Vagina (tissue), 2 donors: ENCODE data around the gene MTNR1B. TPM values are rescaled to one million over a fixed set of nuclear protein-coding genes. Genes with fewer than 3 reads are reported as not detected.

Experiments used
- DNase-seq, 2 donors: peaks; one replicate each; pipeline ENCODE4 v3.0.0-alpha.2; 2017; ENCODE audit errors: extremely low spot score in 2 of 2
- H3K27ac ChIP-seq: fragments of 200-600 bp; sonication (generic); one replicate; pipeline ENCODE4 v1.5.1; 2019
- H3K27me3 ChIP-seq: fragments of 200-600 bp; sonication (generic); one replicate; pipeline ENCODE4 v1.5.1; 2019
- H3K36me3 ChIP-seq, 2 donors: fragments of 200-600 bp; sonication (generic); one replicate each; pipeline ENCODE4 v1.5.1; 2017 to 2019
- H3K4me1 ChIP-seq: fragments of 200-600 bp; sonication (generic); one replicate; pipeline ENCODE4 v1.5.1; 2019
- H3K4me3 ChIP-seq, 2 donors: fragments of 200-600 bp; sonication (generic); 1 replicate in 1 of 2; 2 replicates in 1 of 2; pipeline ENCODE4 v1.5.1; 2016 to 2019
- H3K9me3 ChIP-seq: fragments of 200-600 bp; sonication (generic); one replicate; pipeline ENCODE4 v1.5.1; 2019
- CTCF ChIP-seq, 3 experiments: fragments of 450-650 bp in 2 of 3; fragments of 200-600 bp in 1 of 3; sonication (generic) in 1 of 3; IDR thresholded peaks; one replicate each; pipeline ENCODE4 v1.5.1; 2017 to 2019; ENCODE audit warnings: antibody characterized with exemption in 3 of 3, mild to moderate bottlenecking in 2 of 3, moderate library complexity in 2 of 3
- POLR2A ChIP-seq, 2 donors: fragments of 450-650 bp; IDR thresholded peaks; one replicate each; pipeline ENCODE4 v1.6.1; 2017; ENCODE audit warnings: antibody characterized with exemption in 2 of 2, mild to moderate bottlenecking in 2 of 2, moderate library complexity in 2 of 2
- POLR2AphosphoS5 ChIP-seq, 2 donors: sonication (generic); formaldehyde crosslinking; IDR thresholded peaks; one replicate each; pipeline ENCODE4 v1.9.0; 2017; ENCODE audit warnings: antibody characterized with exemption in 2 of 2, mild to moderate bottlenecking in 2 of 2, low read depth in 1 of 2; ENCODE audit not compliant: insufficient read depth in 1 of 2
- intact Hi-C: fragments of 100-400 bp; cut with DNase I; formaldehyde crosslinking; loops from one replicate; pipeline ENCODE4 v1.15.1; 2023
- total RNA-seq: library from RNA; depleted of rRNA; stranded (reverse); fragments of >200 nt; gene quantifications from one replicate; pipeline ENCODE4 v1.2.3, GENCODE V29; 2016

Gene MTNR1B
- total RNA-seq = not detected

- no peak for TF ChIP-seq POLR2AphosphoS5 (IDR thresholded peaks at IDR 0.05; ENCODE audit: insufficient read depth in 1 of 2, low read depth in 1 of 2)
- TF ChIP-seq CTCF (IDR thresholded peaks at IDR 0.05) = no peak
- TF ChIP-seq POLR2A (IDR thresholded peaks at IDR 0.05) = no peak
- H3K27me3 ChIP-seq = peaks cover 6% of the 10 kb centered on the region
- DNase-seq = no peak
- intact Hi-C loops = no loop called here
- no peaks in the 10 kb centered on the region for H3K4me1 ChIP-seq
- no peak within 1 kb of the TSS for H3K4me3 ChIP-seq
- no peak within 1 kb of the TSS for H3K27ac ChIP-seq
- no peaks in the 10 kb centered on the region for H3K36me3 ChIP-seq
- H3K9me3 ChIP-seq = no peaks in the 10 kb centered on the region
Measured at GRCh38 chr11:92969634-92970347, at the start of gene MTNR1B. TSS of gene MTNR1B (plus strand) at chr11:92969651. CDS start at chr11:92969726, 75 bp downstream.

GRCh38 chr11:92920331-92920730 lies 49.1 kb upstream of the MTNR1B start:
- DNase-seq = no peak
- no peaks in the 10 kb centered on the region for H3K36me3 ChIP-seq
- no peak overlapping the region for H3K4me3 ChIP-seq
- no peaks in the 10 kb centered on the region for H3K9me3 ChIP-seq
- TF ChIP-seq POLR2AphosphoS5 (IDR thresholded peaks at IDR 0.05; ENCODE audit: insufficient read depth in 1 of 2, low read depth in 1 of 2) (no peak), POLR2A (IDR thresholded peaks at IDR 0.05) (no peak), CTCF (IDR thresholded peaks at IDR 0.05) (no peak)
- intact Hi-C loops = no loop called here
- H3K4me1 ChIP-seq = no peaks in the 10 kb centered on the region
- H3K27me3 ChIP-seq = no peaks in the 10 kb centered on the region
- no peak overlapping the region for H3K27ac ChIP-seq

GRCh38 chr11:92922731-92923130 lies 46.7 kb upstream of the MTNR1B start:
- no peaks in the 10 kb centered on the region for H3K9me3 ChIP-seq
- H3K4me1 ChIP-seq = no peaks in the 10 kb centered on the region
- intact Hi-C loops = no loop called here
- H3K27me3 ChIP-seq = no peaks in the 10 kb centered on the region
- no peak overlapping the region for H3K4me3 ChIP-seq
- DNase-seq = no peak
- H3K36me3 ChIP-seq = no peaks in the 10 kb centered on the region
- H3K27ac ChIP-seq = no peak overlapping the region
- TF ChIP-seq CTCF (IDR thresholded peaks at IDR 0.05) (no peak), POLR2AphosphoS5 (IDR thresholded peaks at IDR 0.05; ENCODE audit: insufficient read depth in 1 of 2, low read depth in 1 of 2) (no peak), POLR2A (IDR thresholded peaks at IDR 0.05) (no peak)

- H3K36me3 ChIP-seq = no peaks in the 10 kb centered on the region
- no peak overlapping the region for H3K4me3 ChIP-seq
- H3K4me1 ChIP-seq = no peaks in the 10 kb centered on the region
- no peak overlapping the region for H3K27ac ChIP-seq
- no peaks in the 10 kb centered on the region for H3K9me3 ChIP-seq
- no peak for TF ChIP-seq CTCF (IDR thresholded peaks at IDR 0.05)
- TF ChIP-seq POLR2AphosphoS5 (IDR thresholded peaks at IDR 0.05; ENCODE audit: insufficient read depth in 1 of 2, low read depth in 1 of 2) = no peak
- no peak for TF ChIP-seq POLR2A (IDR thresholded peaks at IDR 0.05)
- H3K27me3 ChIP-seq = no peaks in the 10 kb centered on the region
- DNase-seq = no peak
- intact Hi-C loops = no loop called here
Measured at GRCh38 chr11:92929246-92929645, 40.2 kb upstream of the MTNR1B start.

- no peak overlapping the region for H3K27ac ChIP-seq
- DNase-seq = no peak
- no peaks in the 10 kb centered on the region for H3K4me1 ChIP-seq
- no peaks in the 10 kb centered on the region for H3K36me3 ChIP-seq
- intact Hi-C loops = no loop called here
- H3K4me3 ChIP-seq = no peak overlapping the region
- H3K27me3 ChIP-seq = no peaks in the 10 kb centered on the region
- no peaks in the 10 kb centered on the region for H3K9me3 ChIP-seq
- no peak for TF ChIP-seq POLR2AphosphoS5 (IDR thresholded peaks at IDR 0.05; ENCODE audit: insufficient read depth in 1 of 2, low read depth in 1 of 2)
- no peak for TF ChIP-seq POLR2A (IDR thresholded peaks at IDR 0.05)
- TF ChIP-seq CTCF (IDR thresholded peaks at IDR 0.05) = no peak
Measured at GRCh38 chr11:92929653-92930052, 39.8 kb upstream of the MTNR1B start.
